Putamen (tissue), 1 donor: ENCODE results near the gene ZNF423.

ENCODE experiments used
- DNase-seq: peaks from one replicate; pipeline ENCODE4 v3.0.0-alpha.2; 2016; ENCODE audit warnings: low spot score

The ZNF423 gene

DNA sequence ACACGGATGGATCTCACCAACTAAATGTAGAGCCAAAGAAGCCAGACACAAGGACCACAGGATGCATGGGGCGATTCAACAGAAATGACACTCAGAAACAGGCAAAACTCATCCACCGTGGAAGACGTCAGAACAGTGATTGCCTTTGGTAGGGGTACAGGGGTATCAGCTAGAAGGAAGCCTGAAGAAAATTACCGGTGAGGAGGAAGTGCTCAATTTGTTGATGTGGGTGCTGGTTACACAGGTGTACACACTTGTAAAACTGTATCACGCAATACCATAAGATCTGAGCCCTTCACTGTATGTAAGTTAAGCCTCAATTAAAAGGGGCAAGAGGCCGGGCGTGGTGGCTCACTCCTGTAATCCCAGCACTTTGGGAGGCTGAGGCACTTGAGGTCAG, 256.2 kb downstream of the ZNF423 start:
- DNase-seq: no peak

DNA sequence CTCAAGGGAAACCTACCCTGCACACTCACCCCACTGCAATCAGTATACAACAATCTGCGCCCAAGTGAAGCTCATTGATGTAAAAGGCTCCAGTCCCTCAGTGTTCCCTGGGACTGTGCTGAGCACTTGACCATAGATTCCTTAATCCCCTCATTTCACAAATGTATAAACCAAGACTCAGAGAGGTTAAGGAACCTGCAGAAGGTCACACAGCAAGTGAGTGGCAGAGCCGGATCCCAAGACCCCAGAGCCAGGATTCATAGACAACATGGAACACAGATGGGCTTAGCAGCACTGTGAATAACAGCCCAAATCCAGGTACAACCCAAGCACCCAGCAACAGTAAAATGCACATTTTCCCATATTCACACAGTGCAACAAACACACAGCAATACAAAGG, 256.6 kb downstream of the ZNF423 start:
- no peak for DNase-seq

DNA sequence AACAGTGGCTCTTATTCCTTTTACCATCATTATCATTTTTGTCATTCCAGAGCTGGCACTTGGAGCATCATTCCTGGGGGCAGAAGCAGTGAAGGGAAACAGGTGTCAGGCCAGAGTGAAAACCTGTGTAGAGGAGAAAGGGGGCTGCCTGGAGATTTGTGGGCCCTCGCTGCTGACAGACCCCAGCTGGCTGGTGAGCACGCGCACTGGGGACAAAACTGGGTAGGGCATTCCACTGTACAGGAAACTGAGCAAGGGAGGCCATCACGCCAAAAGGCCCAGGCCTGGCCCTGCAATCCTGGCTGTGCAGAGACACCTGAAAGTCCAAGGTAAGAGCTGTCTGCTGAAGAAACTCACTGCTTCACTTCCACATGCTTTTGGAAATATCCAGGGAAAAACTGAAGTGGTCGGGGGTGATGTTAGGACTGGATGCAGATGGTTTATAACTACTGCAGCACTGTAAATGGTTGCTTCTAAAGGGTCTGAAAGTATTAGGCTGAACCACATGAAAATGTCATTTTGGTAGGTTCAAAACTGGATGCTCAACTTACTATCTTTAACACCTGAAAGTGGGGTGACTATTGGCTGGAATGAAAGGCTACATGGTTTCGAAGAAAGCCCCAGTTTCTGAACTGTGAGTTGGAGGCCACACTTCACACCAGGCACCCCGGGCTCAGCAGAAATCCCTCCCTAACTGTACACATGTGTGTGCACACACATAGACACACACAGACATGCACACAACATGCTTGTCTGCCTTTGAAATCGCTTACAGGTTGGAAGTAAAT, 257.3 kb downstream of the ZNF423 start:
- DNase-seq: no peak

DNA sequence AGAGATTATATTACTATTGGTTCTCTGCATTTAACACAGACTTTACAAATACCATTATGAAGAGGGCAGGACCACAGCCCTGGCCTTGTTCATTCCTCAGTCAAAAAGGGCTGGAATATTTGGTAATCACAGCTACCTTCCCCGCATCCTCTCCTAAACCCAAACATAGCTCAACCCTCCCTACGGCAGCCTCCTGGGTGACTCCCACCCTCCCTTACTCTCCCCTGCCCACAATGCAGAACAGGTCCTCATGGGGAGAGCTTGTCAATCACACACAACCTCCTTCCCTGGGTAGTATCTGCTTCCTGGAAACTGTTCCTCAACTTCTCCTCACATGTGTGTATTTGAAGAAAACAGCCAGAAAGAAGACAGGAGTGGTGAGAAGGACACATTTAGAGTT, 258.1 kb downstream of the ZNF423 start:
- DNase-seq: no peak

DNA sequence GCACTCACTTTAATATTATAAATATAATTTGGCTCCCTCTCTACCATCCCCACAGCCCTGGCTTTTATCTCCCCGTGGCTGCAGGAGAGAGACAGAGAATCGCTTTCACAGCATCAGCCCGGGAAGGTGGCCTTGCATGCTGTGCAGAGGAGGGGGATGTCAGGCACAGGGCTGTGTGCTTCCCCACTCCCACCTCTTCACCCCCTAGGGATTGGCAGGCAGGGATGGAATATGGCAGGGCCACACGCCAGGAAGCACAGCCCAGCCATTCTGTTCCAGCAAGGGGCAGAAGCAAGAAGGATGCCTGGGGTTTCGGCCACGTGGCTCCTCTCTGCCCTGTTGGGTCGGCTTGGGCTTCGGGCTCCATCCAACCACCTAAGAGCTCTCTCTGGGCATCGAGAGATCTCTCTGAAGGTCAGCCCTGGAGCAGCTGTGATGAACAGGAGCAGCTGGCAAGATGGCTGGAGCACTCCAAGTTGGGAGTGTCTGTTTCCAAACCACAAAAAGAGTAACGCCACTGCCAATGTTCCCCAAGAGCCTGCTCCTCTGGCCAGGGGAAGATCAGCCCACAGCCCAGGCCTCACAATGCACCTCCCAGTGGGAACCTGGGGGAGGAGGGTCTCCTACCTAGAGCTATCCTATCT, 259.1 kb downstream of the ZNF423 start:
- no peak for DNase-seq

DNA sequence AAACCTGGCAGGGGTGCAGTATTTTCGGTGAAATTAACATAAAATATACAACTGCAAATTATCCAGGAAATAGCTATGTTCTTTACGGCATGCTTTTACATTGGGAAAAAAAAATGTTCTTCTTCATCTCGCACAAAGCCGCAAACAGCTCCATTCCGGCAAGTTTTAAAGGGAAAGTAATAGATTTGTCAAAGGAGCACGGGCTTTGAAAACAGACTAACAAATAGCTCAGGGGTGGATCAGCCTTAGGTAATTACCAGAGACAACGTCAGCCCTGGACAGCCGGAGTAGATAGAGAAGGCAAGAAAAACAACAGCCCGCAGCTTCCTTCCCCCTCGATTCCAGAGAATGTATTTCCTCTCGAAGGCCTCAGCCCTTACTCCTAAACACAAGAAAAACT, 259.8 kb downstream of the ZNF423 start:
- no peak for DNase-seq

DNA sequence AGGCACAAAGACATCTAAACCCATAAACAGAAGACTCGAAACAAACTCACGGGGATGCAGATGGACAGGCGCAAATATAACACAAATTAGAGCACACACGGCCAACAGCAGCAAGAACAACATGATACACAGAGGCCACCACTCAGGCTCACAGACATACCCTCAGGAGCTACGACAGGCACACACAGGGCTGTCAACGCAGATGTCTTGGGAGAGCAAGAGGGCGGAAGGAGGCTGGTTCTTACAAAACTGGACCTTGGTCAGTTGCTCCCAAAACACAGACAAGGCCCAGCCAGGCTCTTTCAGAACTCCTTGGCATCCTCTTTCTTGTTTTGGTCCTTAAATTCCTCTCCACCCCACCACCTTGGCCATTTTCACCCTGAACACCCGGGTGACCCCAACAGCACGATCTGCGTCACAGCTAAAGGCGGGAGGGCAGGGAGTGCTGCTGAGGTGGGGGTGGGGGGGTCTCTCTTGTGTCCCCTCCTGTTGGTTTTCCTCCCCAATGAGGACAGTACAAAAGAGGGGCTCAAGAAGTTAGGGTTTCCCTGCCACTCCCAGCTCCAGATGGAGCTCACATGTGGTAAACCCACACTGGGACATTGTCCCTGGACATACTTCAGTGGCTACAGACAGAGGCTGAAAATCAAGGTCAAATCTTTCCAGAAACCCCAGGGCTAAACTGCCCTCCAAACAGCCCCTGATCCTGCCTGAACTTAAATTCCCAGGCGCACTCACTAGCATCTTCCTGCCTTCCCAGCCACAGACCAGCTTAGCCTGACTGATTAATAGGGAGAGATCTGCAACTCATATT, 261.0 kb downstream of the ZNF423 start:
- DNase-seq: no peak

DNA sequence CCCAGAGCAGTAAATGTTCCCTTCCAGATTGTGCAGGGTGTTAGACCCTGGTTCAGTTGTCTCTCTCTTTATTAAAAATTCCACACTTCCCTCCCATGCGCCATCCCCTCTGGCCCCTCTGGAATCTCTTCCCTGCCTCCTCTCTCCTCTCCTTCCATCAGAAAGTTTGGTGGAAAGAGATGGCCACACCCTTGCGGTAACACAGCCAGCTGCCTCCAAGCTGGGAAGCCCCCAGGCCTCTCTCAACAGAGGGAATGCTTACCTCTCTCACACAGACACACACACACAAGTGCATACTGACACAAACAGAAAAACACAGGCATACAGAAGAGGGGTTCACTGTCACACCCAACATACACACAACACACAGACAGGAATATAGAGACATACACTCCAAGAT, 261.8 kb downstream of the ZNF423 start:
- no peak for DNase-seq

DNA sequence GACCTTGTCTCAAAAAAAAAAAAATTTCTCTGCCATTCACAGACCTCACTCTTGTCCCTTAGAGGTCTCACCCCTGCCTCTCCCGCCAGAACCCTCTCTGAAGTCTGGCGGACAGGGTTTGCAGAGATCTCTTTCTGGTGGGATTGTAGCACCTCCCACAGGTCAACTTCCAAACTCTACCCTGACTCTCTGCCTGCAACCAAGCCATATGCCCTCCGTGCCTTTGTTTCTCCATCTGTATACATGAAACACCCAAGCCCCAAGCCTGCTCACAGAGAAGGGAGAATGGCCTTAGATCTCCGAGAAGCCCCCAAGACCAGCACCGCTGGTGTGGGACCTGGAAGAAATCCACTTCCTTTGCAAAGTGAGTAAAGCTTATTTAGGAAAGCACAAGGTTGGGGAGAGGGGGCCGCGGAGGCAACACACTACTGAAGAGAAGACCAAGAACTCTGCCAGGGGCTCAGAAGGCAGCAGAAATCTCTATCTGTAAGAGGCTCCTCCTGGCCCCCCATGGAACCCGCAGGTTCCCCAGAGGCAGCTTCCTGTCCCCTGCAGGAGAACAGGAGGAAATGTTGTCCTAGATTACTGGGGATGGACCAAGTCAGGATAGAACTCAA, 262.4 kb downstream of the ZNF423 start:
- no peak for DNase-seq

DNA sequence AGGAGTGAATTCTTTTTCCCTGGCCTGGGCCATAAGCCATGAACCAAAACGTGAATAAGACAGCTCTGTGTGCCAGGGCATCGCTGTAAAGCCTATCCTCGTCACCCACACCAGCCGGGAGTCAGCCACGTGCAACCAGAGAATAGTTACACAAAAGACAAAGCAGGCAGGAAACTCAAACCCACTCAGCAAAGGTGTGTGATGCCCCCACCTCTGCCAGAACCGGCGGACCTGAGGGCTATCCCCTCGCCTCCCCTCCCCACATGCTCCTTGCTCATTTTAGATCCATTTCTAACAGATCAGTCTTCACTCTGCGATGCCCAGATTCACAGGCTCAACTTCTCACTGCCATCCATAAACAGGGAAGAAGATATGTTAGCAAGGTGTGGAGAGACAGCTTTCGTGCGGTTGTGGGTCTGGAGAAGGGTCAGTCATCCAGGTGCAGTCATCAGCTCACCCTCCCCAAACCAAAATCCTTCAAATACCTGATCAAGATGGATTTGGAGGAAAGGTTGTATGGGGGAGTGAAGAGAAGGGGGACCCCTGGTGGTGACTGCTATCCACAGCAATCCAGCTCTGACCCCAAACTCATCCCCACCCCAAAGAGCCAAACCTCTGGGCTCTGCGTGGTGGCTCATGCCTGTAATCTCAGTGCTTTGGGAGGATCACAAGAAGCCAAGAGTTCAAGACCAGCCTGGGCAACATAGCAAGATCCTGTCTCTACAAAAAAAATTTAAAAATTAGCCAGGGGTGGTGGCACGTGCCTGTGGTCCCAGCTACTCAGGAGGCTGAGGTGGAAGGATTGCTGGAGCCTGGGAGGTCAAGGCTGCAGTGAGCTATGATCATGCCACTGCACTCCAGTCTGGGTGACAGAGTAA, 263.1 kb downstream of the ZNF423 start:
- no peak for DNase-seq

DNA sequence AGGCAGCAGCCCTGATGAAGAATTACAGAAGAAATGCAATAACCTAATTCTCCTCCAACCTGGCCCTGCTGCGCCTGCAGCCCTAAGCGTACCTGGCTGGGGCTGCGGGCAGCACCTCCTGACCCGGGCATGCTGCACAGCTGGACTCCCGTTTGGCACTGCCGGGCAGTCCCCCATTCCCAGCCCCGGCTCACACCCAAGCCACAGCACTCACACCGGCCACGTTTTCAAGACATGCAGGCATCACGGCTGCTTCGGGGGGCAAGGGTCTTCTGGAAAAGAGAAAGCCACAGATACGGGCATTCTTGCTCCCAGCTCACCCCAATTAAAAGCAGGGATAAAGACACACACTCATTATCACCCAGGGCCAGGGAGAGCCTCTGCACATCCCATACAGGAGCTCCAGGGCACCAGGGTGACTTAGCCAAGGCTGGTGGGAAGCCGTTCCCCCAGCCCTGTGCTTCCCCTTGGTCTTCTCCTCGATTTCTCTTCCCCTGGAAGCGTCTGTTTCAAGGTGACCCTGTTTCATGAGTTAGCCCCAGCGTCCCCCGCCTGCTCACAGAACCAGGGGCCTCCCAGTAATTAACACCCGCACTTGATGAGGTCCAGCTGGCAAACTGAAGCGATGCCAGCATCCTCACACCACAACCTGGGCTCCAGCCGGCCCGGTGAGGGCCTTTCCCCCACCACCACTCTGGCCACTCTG, 265.6 kb downstream of the ZNF423 start:
- no peak for DNase-seq

DNA sequence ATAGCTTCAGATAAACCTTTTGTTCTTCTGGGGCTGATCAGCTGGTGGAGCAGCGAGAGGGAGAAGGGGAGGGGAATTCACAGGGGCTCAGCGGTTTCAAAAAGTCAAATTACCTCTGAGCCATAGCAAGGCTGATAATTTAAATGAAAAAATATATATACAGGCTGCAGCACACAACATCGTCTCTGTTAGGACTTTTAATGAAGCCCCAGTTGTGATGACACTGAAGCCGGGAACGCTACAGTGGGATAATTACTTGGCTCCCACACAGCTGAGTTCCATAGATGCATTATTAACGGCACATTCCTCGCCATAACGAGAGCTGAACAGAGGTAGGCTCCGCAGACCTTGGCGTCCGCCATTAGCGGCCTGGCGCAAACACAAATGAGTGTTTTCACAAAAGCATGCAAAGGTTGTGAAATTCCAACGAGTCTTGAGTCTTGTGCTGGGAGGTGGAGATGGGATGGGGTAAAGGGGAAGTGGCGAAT, 266.3 kb downstream of the ZNF423 start:
- DNase-seq: no peak

DNA sequence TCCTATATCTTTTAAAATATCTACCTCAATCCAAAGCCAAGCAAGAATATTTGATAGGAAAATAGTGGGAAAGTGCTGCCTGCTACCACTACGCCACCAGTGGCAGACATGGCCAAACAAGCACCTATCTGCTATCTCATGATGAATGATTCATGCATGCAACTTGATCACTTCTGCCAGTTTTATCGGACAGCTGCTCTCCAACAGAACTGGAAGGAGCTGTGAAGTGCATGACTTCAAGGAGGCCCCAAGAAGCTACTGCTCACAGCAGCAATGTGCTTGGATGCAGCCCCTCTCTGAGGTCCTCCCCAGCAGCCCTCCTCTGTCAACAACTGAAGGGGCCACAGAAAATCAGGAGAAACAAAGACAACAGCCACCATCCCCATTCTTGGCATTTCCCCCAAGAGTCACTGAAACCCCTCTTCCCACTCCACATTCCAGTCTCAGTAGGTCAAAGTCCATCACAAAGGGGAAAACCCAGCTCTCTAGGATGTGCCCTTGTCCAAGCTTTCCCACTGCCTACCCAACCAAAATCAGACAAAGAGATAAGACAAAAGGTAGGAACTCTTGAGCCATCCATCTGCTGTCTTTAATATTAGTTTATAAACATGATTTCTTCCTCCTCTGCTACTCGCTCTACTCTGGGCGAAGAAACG, 267.1 kb downstream of the ZNF423 start:
- DNase-seq: no peak

DNA sequence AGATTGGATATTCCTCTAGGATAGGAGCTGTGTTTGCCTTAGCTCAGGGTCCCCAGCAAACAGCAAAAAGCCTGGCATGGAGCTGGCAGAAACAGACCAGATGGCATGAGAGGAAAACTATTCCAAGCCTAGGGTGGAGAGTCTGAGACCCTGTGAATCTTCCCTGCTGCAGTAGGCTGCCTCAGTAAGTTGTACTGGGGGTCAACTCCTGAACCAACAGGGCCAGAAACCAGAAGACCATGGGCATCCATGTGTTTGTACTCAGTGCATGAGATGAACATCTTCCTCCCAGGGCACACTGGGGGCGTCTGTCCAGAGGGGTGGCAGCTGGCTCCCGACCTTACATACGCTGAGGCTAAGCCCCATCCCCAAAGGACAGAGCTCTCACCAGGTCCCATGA, 267.9 kb downstream of the ZNF423 start:
- DNase-seq: no peak

DNA sequence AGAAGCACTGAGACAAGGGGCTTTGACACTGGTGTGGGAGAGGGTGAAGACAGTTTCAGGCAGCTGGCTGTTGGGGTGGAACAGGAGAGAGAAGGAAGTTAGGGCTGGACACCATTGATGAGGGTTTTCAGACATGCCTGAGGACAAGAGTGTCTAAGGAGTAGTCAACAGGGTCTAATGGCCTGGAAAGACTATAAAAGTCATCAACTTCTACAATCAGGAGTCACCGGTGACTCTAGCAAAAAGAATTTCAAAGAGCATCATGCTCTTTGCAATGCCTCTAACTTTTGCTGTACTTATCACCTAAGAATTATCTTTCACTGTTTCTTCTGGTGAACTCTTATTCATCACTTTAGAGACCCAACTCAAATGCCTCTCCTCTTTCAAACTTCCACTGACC, 268.4 kb downstream of the ZNF423 start:
- DNase-seq: no peak

DNA sequence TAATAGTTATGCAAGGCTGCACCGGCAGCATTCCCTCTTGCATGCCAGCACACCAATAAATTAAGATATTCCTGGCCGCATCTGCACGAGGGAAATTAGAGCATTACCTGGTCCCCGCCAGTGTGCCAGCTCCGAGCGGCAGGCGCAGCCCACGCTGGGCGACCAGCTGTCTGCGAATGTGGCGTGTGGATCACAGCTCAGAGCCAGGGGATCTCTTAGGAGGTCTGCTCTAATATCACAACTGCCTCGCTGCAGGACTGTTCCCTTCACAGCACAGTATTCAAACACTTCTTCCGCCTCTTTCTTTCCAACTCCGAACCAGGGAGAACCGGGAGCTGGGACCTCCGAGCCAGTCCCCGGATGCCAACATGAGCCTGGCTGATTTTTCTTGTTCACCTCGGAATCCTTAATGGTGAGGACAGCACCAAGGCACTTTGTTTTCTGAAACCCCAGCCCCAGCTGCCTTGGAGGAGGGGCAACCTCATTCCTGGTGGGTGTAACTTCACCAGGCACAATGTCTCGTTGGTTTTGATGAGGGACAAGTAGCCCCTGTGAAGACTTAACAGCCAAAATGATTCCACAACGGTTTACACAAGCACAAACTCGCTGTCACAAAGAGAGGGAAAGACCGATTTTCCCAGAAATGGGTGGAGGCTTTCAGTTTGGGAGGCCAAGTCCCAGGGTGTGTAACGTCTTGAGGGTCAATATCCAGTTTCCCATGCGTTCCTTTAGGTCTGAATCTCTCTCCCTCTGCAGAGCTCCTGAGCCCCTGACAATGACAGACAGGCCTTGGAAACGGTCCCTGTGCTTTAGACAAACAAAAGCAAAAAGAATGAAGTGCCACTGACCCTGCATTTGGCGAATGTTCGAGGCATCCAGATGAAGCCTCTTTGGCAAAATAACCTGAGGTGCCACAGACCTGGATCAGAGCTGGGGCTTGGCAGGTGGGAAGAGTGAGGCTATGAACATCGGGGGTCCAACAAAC, 269.2 kb downstream of the ZNF423 start:
- no peak for DNase-seq

DNA sequence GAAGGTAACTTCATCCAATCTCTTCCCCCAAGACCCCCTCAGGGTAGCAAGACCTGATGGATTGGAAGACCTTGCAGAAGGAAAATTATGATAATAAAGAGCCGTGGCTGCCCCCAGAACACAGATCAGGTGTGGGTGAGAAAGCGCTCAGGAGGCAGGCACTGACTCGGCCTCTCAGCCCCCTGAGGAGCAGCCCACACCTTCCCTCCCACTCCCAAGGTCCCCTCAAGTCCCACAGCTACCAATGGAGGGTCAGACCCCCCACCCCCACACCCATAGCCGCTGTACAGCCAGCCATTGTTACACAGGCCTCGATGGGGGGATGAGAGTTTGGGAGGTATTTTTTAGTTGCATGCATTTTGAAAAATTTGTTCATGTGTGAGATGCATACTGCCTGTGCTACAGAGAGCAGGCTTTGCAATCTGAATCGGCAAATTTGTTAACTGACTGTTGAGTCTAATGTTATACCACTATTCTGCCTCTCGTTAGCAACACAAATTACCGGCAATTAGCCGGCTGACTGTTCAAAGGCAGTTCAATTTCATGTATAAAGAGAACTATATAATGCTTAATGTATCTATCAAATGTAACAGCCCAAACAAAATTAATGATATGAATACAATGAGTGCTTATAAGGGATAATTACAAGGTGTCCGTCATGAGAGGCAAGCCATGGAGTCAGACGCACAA, 270.6 kb downstream of the ZNF423 start:
- no peak for DNase-seq

DNA sequence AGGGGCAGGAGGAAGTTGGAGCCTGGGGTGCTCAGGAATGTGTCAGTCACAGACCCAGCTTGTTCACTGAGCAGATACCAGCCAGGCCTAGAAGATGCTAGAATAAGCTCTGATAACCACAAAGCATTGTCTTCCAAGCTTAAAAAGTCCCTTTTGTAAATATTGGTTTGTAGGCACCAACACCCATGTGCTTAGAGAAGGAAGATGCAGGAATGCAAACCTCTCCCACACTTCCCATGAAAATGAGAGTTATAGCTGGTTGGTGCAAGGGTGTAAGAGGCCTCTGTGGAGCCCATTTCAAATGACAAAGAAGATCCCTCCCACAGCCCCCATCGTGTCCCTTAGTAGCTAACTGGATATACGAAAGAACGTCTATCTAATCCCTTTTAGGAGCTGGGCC, 272.0 kb downstream of the ZNF423 start:
- DNase-seq: no peak
